GM18858 (cell line): ENCODE results near the gene DOCK4.
"Not testable (repeated sequence)": the region's sequence is repeated elsewhere in the genome, so short reads cannot be mapped to it uniquely, and the experiment has no call there.

Experiments
- ATAC-seq: cut with Tn5 transposase; IDR thresholded peaks from one replicate; pipeline ENCODE4 v1.9.1; 2021; ENCODE audit not compliant: unreplicated experiment

Gene DOCK4

DNA sequence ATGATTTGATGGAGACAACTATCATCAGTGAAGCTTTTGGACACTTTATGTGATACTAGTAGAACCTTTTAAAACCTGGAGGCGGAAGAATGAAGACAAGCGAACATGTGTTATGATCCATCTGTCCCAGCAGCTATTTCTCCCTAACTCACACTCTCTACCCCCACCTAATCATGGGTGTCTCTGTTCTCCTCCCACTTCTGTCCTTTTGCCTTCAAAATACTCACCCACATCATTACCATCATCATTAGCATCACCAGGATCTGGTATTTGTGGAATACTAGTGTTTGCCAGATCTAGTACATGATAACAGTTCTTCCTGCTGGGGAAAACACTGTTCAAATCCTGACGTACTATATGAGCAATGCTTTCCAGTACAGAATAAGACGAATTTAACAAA is 287.7 kb downstream of the DOCK4 start:
- ATAC-seq, result no peak

DNA sequence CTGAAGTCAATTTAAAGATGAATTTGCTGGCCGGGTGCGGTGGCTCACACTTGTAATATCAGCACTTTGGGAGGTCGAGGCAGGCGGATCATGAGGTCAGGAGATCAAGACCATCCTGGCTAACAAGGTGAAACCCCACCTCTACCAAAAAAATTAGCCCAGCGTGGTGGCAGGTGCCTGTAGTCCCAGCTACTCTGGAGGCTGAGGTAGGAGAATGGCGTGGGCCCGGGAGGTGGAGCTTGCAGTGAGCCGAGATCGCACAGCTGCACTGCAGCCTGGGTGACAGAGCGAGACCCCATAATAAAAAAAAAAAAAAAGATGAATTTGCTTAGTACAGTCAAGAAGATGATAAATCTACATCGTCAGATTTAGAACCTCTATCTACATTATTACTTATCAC is 288.8 kb downstream of the DOCK4 start:
- not testable (repeated sequence) for ATAC-seq

DNA sequence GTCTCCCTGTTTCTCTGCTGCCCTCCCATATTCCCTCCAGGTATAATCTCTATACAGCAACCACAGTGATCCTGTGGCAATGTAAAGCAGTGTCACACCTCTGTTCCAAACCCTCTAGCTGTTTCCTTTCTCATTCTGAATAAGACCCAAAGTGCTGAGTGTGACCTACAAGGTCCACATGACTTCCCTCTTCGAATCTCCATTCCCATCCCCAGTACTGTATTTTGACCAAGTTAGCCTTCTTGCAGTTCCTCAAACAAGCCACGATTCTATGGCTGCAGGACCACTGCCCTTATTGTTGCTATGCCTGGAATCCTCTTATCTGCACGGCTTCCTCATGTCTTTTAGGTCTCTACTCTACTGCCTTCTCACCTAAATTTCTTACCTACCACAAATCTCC is 291.9 kb downstream of the DOCK4 start:
- no peak for ATAC-seq

DNA sequence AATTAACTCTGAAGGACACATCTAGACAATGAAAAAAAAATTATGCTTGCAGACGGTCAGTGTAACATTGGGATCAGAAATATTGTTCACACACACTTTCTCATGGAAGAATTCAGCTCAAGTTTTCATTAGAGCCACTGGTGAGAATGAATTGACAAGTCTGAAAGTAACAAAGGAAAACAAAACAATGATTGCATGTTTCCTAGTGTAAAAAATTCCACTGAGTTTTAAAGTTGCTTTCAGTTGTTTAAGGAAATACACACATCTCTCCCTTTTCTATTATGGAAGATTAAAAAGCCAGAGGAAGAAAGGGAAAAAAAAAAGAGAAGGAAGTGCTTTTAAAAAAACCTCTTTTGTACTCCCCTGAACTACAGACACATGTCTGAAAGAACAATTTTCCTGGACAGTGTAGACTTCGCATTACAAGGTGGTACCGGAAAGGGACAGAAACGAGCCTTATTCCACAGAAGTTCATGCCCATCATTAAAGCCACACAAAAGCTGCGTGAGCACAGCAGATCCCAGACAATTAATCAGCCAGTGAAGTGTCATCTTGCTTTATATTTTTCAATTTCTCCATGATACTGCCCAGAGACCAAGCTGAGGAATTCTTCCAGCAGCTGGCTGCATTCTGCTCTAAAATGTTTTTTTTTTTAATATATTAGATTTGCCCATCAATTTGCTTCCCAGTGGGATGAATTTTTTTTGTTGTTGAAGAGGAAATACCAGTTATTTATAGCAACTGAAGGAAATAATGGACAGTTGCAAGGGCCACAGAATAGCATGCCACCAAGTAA is 294.8 kb downstream of the DOCK4 start:
- no peak for ATAC-seq

DNA sequence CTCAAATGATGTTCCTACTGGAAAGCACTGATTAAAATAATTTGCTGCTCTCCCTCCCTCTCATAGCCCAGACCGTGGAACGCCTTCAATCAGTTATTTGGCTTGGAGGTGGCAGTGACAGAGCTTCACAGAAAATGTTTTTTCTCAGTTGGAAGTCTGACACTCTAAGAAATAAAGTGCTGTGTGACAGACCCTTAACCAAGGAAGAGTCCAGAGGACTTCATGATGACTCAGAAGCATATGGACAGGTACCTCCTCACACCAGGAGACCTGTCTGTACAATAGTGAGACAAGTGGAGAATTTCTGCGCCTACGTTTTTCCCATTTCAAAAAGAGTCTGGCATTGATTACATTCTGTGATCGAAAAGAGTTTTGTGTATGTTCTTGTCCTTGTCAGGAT is 295.5 kb downstream of the DOCK4 start:
- ATAC-seq, result no peak

DNA sequence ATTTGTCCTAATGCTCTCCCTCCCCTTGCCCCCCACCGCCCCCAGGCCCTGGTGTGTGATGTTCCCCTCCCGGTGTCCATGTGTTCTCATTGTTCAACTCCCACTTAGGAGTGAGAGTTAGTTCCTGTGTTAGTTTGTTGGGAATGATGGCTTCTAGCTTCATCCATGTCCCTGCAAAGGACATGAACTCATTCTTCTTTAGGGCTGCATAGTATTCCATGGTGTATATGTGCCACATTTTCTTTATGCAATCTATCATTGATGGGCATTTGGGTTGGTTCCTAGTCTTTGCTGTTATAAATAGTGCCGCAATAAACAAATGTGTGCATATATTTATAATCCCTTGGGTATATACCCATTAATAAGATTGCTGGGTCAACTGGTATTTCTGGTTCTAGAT is 297.5 kb downstream of the DOCK4 start:
- not testable (repeated sequence) for ATAC-seq

DNA sequence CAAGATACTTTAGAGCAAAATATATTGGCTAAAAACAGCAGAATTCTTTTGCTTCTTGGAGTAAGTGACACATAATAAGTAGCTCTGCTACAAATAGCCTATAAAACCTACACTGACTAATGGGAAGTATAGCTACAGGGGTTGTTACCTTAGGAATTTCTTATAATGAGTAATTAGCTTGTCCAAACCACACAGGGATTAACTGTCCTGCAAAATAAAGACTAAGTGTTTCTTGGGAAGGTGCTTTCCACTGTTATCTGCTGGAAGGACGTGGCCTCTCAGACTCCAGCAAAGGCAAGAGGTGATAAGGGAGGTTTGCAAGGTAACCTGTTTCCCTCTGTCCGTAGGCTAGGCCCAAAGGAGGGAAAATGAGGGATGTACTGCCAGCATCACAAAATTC is 302.4 kb downstream of the DOCK4 start:
- ATAC-seq, result no peak

DNA sequence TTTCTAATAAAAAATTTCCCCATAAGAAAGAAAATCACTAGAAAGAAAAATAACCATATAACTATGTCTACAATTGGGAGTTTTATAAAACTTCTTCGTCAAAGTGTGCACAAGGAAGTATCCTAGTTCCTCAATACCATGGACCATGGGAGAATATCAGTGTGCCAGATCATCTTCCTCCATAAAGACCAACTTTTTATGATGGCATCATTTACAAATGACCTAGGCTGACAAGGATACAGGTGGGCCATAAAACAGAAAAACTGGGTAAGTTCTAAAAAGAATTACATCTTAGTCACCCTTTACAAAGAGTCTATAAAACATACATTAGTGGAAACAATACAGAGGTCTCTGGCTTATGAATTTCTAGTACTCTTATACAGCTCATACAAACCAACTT is 303.2 kb downstream of the DOCK4 start:
- ATAC-seq, result no peak

DNA sequence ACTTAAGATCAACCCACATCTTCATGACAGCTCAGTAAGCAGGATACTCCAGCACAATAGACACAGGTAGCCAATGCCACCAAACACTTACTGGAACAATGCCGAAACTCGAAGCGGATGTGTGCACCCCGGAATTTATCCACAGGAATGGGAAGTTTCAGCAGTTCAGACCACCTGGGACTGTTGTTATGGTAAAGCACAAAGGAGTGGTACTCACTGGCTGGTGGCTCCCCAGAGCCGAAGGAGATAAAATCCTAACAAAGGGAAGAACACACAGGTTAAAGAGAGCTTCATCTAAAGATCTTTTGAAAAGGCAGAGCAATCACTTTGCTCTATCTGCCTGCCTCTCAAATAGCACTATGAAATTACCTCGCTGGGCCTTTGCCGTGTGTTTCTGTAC is 305.9 kb downstream of the DOCK4 start:
- ATAC-seq, result no peak

DNA sequence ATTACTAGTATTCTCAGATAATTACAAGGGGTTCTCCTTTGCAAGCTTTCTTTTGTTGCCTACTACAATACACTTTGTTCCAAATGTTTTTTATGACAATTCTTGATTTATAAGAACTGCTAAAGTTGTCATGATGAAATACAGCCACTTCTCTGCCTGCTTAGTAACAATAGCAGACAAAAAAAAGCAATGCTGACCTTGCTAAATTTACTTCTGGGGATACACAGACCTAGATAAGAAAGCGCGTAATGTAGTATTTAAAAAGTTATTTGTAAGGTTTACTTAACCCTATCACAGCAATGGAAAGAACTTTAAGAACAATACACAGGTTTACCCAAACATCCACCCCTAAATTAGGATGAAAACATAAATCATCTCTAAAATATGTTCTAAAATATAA is 311.1 kb downstream of the DOCK4 start:
- no peak for ATAC-seq

DNA sequence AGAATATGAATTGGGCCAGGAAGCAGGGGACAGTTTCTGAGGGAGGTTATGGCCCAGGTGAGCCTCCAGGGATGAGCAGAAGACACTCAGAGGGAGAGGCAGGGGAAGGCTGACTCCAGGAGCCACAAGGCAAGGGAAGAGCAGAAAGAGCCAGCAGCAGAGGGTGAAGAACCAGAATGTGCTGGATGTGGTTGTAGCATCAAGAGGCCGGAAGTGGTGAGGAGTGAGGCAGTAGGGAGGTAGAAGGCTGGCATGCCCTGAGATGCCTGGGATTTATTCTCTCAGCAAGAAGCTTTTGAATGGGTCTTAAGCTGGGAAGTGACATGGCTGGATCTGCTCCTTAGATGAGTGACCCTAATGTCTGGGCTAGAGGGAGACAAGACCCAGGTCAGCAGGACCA is 311.7 kb downstream of the DOCK4 start:
- no peak for ATAC-seq

DNA sequence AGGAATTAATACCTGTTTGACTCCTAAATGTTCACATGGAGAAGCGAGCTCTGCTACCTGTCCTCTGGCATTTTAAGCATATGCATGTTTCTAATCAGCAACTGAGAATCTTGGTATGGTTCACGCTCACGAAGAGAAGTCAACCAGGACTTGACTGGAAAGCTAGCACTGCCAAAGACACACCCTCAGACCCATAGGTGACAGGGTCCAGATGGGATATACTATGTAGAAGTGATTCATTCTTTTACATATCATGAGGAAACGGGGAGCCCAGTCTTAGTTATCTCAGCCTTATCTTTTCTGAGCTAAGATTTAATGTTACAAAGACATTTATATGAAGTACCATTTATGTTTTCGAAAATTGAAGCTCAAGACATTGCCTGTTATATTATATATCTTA is 313.0 kb downstream of the DOCK4 start:
- ATAC-seq, result no peak

DNA sequence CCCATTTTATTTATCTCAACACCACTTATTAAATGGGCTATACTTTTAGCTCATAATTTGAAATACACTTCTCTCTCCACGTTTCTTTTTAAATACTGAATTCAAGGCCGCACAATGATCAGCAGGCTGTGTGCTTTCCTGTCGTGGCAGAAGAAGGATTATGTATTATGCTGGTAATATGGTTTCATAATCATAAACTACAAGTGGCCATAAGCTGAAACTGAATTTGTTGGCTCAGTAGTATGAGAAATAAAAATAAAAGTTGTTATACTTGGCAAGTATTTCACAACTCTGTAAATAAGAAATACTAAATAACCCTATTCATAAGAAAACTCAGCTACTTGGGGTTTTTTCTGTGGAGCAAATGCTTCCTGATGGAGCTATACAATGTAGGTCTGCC is 313.6 kb downstream of the DOCK4 start:
- ATAC-seq, result no peak

DNA sequence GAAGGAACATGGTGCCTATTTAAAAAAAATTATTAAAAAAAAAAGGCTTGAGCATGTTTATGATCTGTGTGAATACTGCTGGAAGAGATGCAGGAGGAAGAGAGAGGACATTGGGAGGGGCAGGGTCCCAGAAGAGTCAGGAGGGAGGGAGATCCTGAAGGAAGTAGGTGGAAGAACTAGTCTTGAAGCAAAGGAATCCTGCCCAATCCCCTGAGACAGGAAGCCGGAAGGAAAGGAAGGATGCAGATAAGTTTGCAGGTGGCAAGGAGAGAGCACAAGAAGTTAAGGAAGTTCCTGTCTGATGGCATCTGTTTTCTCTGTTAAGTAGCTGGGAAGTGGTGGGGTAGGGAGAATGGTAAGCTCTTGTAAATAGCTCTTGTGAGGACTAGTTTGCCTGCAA is 318.5 kb downstream of the DOCK4 start:
- no peak for ATAC-seq

DNA sequence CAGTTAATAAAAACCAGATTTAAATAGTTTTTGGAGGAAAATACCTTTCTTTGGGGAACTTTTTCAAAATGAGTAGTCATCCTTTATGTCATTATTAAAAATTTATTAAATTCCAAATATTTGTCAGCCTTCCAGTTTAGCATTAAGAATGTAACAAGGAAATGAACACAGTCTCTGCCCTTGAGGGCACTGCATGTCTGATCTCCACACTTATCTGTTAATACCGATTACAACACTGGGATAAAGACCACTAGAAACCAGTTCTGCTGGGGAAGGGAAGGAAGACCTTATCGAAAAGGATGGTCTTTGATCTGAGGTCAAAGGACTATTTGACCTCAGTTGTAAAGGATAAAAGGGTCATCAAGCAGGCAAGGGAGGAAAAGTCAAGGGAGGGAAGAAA is 320.0 kb downstream of the DOCK4 start:
- no peak for ATAC-seq

DNA sequence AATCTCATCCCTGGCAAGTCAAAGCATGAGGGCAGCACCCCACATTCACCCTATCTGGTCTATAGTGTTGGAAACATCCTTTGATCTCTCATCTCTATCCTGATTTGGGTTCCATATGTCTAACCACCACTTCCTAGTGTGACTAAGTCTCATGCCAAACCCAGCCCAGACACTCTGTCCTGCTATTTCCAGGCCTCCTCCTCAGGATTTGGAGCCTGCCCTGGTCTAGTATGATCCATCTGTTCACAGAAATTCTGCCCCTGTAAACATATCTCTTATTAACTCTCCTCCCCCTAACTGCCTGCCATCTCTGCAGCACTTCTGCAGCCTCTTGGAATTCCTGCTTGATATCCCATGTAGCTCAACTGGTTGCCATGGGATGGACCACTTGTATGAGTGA is 323.0 kb downstream of the DOCK4 start:
- ATAC-seq, result no peak

DNA sequence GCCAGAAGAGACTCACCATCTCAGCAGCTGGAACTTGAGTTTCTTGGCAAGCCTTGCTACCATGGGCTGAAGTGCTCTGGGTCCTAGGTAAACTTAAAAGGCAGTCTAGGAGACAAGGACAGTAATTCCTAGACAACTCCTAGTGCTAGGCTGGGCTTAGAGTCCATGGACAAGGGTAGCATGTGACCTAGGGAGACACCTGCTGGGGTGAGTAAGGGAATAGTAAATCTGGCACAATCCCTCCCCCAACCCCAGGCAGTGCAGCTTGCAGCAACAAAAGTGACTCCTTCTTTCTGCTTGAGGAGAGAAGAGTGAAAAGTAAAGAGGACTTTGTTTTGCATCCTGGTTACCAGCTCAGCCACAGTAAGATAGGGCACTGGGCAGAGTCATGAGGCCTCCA is 327.4 kb downstream of the DOCK4 start:
- no peak for ATAC-seq

DNA sequence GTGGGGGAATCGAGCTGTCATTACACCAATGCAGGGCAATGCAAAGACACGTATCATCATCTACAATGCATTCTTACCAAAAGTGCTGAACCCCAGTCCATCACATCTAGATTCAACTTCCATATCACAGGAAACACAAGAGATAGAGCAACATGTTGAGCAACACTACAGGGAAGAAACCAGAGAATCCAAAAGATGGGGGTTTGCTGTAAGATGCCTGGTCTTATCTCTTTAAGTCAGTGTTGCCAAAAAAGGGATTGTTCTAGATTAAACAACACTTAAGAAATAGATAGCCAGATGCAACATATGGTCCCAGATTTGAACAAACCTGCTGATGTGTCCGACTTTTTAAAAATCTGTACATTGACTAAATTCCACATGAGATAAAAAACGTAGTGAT is 328.3 kb downstream of the DOCK4 start:
- no peak for ATAC-seq

DNA sequence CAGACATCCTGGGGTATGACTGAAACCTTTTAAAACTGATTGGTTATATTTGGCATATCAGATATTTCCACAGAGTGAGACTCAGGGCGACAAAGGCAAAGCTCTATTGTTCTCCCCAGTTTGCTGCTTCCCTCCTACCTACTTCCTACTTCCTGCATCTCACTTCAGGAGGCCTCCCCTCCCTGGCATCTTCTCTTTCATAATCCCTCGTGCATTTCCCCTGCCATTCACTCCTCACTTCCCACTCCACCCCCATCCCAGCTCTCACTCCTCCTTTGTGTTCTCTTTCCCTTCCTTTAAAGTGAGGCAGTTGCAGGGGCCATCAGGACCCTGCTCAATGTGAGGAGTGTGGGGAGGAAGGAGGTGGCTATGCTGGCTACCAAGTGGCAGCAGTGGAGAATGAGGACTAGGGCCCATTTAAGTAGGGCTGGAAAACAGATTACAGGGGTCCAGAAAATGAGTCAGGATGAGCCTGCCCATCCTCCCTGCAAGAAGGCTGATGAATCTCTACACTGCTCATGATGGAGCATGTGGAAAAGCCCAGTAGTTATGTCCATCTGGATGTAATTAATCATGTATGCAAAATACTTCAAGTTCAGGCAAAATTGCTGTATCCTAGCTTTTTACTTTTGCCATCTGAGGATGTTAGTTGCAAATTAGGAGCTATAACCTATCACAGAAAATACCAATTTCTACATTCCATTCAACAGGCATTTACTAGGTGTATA is 332.1 kb downstream of the DOCK4 start:
- no peak for ATAC-seq

DNA sequence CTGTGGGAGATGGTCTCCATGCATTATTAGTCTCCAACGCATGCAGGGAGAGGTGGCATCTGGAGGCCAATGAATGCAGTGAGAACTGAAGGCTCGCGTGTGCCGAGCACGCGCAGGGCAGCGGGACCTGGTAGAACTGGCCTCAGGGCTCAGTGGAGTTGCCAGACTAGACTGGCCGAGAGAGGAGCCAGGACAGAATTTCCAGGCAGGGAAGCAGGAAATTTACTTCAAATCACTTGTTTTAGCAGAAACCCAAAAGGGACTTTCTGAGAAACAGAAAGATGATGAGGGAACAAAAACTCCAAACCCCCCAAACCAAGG is 332.9 kb downstream of the DOCK4 start:
- ATAC-seq, result no peak

DNA sequence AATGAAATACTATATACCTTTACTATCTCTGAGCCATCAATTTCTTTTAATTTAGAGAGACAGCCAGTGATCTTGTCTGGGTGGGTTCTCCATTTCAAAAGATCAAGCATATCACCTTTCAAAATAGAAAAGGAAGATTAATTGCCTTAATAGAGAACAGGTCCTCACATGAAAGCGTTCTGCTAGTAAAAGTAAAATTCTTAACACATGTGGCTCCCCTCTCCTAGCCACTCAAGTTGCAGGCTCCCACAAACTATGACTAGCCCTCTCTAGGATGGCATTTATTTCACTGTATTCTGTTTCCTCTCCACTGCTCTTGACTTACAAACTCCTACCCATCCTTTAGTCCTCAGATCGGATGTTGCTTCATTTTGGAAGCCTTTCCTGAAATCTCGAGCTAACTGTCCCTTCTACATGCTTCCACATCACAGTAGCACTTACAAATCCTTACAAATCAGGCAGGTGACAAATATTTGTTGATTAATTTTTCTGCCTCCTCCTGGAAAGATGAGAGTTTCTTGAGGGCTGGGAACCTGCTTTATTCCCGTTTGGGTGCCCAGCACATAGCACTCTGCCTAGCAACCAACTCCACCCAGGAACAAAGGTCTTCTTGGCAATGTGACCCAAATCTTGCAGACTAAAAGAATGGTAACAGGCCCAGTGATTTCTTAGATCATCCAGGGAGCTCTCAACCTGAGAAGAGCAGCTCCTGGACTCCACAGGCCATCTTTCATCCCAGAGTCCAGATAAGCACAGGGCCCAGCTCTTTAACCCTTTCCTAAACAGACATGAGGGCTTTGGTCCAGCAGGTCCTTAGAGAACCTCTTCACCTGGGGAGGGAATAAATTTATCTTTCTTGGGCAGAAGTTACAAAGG is 333.5 kb downstream of the DOCK4 start:
- no peak for ATAC-seq

DNA sequence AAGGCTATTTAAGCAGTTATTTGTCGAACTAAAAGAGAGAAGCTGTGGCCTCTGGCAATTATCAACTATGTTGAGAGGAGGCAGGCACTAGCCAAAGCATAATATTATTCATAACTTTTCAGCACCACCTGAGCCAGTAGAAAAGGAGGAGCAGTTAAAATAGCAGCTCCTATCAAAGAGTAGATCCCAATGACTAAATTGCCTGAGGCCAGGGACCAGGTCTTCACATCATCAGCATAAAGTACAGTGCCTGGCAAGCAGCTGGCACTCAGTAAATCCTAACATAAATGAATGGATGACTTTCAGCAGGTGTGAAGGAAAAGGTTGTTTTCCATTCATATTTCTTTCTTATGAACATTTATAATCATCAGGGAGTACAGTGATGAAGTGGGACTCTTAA is 334.9 kb downstream of the DOCK4 start:
- ATAC-seq, result no peak
